Medulla oblongata (tissue), 1 donor: ENCODE measurements around the gene ICE2.
"Not testable (repeated sequence)": the region's sequence is repeated elsewhere in the genome, so short reads cannot be mapped to it uniquely, and the experiment has no call there.

Experiments
- DNase-seq: peaks from one replicate; pipeline ENCODE4 v3.0.0-alpha.2; 2015; ENCODE audit errors: extremely low spot score

Gene ICE2

GRCh38 chr15:60406513-60407414 lies 72.2 kb downstream of the ICE2 start:
- no peak for DNase-seq

- DNase-seq = no peak
Observed at GRCh38 chr15:60405399-60405798, 73.5 kb downstream of the ICE2 start.

DNA sequence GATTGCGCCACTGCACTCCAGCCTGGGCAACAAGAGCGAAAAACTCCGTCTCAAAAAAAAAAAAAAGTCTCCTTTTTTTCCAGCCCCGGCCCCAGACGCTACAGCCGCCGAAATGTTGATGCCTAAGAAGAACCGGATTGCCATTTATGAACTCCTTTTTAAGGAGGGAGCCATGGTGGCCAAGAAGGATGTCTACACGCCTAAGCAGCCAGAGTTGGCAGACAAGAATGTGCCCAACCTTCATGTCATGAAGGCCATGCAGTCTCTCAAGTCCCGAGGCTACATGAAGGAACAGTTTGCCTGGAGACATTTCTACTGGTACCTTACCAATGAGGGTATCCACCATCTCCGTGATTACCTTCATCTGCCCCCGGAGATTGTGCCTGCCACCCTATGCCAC lies 74.6 kb downstream of the ICE2 start:
- DNase-seq = not testable (repeated sequence)

GRCh38 chr15:60400944-60401343 lies 78.0 kb downstream of the ICE2 start:
- no peak for DNase-seq

DNA sequence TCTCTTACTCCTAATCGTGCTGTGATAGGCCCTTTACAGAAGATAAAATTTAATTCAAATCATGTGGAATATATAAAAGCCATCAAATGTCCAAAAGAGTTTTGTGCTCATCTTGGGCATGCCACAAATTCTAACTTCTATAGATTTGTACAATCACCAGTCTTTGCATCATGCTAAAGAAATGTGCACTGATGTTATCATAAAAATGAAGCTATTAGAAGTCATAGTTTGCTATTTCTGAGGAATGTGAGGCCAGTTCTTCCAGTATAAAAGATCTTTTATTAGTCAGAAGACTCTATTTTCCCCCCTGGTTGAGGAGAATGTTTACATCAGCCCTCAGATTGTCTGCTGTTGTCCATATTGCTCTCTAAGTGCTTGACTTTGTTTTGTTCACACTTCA lies 79.0 kb downstream of the ICE2 start:
- no peak for DNase-seq

DNA sequence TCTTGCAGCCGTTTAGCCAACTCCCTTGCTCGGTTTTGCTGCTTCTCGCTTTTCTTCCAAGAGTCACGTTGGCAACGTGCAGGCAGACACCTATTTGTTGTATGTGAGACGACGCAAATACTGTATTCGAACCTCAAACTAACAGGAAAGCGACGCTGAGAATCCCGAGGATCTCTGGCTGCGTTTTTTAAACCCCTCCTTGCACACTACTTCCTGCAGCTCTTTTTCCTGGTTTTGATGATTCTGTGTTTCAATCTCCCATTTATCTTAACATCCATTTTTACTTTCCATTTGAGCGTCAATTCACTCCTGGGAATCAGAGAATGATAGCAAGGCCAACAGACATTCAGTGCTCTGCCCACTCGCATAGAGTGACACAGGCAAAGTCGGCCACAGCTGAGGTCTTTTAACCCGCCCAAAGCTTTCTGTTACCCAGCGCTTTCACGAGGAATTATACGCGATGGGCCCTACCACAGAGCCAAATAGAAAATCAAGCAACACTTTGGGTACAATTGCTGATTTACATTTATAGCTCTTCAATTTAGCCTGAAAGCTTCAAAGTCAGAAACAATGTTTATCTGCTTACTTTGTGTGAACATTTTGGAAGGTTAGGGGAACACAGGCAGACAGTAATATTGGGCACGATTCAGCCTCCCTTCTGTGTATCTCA lies 79.6 kb downstream of the ICE2 start:
- DNase-seq = no peak

GRCh38 chr15:60397772-60398445 lies 81.0 kb downstream of the ICE2 start, which contains the start of gene ANXA2:
Gene ANXA2, minus strand, starts transcription at chr15:60397986. Its CDS starts 11,911 bp downstream, at chr15:60386075.
- DNase-seq = no peak

DNA sequence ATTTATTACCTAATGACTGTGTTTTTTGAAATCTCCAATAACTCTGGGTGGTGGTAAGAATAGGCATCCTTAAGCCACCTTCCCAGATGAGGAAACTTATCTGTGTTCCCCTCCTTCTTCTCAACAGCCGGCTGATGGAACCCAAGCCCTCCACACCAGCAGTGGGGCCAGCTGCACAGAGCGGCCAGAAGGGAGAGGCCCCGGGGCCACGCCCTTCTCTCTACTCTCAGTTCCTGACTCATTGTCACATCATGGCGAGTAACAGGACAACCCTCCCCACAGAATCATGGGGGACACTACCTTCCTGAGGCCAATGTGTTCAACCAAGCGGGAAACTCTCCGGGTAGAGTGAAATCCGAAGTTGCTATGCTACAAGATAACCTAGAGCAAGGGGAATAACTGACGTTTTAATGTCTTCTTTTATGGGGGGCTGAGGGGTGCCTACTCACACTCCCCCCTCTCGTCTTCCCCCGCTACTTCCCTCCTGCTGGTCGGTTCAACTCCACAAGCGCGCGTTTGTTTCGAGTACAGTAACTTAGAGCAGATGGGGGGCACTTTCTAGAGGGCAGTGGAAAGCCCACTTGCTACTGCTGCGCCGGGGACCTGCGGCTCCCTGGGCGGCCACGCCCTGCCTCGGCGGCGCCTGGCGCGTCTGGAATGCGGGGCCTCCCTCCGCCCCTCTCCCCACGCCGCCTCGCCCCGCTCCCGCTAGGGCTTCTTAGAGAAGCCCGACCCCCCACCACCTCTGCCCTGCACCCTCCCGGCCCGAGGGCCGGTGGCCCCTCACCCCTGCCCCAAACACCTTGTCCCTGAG lies 81.8 kb downstream of the ICE2 start:
- no peak for DNase-seq

GRCh38 chr15:60396560-60396957 lies 82.4 kb downstream of the ICE2 start:
- DNase-seq = no peak

- DNase-seq = no peak
Observed at GRCh38 chr15:60396100-60396499, 82.8 kb downstream of the ICE2 start.

DNA sequence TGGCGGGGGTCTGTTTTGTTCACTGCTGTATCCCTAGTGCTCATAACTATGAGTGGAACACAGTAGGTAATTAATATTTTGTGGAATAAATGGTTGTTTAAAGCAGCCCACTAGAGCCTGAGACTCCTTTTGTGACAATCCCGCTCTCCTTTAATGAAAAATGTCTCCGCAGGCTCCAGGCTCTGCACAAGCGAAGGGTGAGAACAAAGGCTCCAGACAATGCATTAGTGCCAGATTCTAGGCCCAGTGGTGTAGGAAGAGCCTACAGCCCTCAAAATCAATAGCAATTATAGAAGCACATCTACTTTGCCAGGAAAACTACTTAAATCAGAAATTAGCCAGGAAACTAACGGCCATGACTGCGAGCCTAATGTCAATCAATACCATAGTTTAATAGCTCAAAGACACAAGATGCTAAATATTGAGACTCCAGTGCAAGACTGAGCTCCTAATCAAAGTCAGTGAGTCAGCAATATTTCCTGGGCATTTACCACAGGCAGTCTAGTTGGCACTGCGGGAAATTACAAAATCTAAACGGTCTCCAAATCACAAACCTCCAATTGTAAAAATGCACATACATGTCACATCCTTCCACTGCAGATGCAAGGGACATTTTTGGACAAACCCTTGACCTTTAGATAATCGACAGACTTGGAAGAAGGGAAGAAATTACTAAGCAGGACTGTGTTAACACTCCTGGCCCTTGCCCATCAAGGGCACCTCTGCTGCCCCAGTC lies 83.5 kb downstream of the ICE2 start:
- no peak for DNase-seq

GRCh38 chr15:60394689-60395097 lies 84.2 kb downstream of the ICE2 start:
- DNase-seq = no peak

DNA sequence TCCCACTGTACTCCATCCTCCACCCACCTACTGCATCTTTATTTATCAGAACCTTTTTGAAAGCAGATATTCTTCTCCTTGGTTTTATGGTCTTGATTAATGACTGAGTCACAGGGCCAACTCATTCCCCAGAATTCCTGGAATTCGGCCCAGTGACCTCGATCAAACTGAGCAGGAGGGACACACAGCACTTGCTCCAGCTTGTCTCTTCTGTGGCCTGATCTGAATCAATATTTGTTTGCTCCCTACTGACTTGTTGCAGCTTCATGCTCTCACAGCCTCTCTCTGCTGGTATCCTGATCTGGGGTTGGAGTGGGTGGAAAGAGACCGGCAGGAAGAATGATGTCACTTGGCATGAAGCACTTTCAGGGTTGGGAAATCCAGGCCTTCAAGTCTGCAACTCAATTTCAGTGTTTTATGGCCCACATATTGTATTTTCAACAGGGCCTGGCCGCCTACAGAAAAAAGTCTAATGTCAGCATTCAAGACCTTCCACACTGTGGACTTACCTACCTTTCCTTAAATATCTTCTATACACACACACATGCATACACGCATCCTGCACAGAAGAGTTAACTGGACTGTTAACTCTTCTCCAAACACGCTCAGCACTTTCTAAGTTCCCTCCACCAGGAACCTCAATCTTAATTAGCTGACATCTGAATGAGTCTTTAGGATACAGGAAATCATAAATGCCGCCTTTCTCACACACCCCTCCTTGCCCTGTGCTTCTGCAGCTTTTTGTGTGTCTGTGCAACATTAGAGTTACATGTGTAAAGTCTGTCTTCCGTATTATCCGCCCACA lies 85.8 kb downstream of the ICE2 start:
- DNase-seq = peak; percentile 65

DNA sequence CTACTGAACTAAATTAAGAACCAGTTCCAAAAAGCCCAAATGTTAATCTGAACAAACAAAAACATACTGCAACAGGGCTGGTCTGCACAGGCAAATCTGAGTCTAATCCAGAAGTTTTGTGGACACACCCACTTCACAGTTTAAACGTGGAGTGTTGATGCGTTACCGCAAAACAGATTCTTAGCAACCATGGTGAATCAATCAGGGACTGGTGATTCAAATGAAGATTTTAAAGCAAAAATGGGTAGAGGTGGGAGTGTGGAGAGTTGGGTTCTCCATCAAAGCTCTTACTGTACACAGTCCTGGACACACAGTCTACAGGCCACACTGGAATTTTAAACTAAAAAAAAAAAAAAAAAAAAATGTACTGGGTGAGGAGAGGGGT lies 86.3 kb downstream of the ICE2 start:
- DNase-seq = no peak

- DNase-seq = no peak
Observed at GRCh38 chr15:60391722-60392315, 87.1 kb downstream of the ICE2 start.

DNA sequence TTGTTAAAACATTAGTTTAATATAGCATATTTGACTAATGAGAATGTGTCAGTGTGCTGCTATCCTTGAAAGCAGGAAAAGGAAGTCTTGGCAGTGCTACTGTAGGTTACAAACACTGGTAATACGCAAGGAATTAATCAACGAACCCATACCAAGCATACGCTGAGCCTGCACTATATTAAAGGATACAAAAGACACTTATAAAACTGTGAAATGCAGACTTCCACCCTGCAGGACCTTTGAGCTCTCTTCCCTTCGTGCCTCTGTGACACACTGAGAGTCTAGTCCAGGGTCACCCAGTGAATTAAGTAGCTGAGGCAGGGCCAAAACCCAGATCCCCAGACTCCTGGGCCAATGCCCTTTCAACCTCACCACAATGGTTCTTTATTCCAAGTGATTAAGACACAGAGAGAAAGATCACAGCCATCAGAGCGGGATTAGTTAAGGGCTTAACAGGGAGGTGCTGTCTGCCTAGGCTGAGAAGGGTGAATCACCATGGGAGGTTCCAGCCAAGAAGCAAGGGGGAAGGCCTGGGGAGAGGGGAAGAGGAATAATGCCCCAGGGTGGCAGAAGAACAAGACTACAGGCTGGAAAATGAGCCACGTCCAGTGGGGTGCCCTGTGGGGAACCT lies 88.0 kb downstream of the ICE2 start:
- no peak for DNase-seq

- DNase-seq = no peak
Observed at GRCh38 chr15:60390231-60390630, 88.7 kb downstream of the ICE2 start.

DNA sequence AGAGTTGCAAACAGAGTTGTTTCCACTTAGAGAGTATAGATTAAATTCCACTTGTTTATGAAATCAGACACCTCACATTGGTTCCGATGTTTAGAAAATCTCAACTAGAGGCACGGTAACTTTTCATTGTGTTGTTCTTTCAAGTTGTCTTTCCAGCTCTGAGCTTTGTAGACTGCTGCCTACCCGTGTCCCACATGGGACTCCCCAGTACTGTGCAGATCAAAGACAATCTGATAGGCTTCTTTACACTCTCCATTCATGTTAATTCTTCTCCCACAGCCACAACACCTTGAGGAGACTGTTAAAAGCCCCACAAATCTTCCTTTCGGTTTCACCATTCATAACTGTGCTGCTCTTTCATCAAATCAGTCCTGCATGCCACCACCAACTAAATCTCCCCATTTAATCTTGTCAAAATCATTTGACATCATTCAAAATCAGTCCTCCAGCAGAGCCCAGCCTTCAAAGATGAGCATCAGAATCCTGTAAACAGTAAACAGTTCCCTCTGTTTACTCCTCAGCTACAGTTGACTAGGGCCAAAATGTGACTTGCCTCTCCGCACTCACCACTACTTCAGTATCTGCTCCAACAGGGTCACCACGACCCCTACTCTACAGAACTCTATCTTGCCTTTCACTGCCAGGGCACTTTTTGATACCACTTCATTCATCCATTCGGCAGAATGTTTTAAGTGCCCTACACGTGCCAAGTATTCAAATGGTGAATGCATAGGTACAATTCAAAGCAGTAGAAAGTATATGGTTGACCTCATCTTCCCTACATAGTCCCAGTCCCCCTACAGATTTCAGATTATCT lies 89.5 kb downstream of the ICE2 start:
- no peak for DNase-seq
